ENCODE data around the gene FBXL2. TPM values are rescaled to one million over a fixed set of nuclear protein-coding genes. Genes with fewer than 3 reads are reported as not detected.

Gene FBXL2
- total RNA-seq, 1 donor from 2014 or later = not detected

DNA sequence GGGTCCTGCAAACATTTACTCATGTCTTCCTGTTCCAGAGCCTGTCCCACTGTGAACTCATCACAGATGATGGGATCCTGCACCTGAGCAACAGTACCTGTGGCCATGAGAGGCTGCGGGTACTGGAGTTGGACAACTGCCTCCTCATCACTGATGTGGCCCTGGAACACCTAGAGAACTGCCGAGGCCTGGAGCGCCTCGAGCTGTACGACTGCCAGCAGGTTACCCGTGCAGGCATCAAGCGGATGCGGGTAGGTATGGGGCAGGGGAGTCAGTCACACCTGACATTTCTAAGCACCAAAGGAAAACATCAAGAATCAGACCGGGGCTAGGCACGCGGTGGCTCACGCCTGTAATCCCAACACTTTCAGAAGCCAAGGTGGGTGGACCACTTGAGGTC, 106.7 kb downstream of the FBXL2 start:
- H3K4me1 Mint-ChIP-seq = peaks cover 20% of the 10 kb centered on the region
- intact Hi-C loops (cut with micrococcal nuclease) = no loop called here
- H3K9me3 Mint-ChIP-seq = no peaks in the 10 kb centered on the region
- peaks cover 22% of the 10 kb centered on the region for H3K36me3 Mint-ChIP-seq (ENCODE audit: low read depth)
- no peak overlapping the region for H3K4me3 Mint-ChIP-seq
- no peak overlapping the region for H3K27ac Mint-ChIP-seq
- no peak for DNase-seq
- no peaks in the 10 kb centered on the region for H3K27me3 Mint-ChIP-seq

DNA sequence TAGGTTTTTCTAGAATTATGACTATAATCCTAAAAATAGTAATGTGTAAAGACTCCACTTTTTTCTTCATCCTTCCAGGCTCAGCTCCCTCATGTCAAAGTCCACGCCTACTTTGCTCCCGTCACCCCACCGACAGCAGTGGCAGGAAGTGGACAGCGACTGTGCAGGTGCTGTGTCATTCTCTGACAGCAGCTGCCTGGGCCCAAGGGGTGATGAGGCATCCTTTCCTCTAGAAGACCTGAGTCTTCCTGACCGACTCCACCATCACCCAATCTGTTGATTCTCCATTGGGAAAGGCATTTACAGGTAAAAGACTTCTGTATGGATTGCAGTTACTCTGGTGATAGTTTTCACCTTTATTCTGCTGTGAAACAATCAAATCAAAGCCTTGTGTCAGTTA, 108.2 kb downstream of the FBXL2 start:
- Mint-ChIP-seq H3K27ac (peak overlapping the region; percentile 51), H3K36me3 (ENCODE audit: low read depth) (peaks cover 34% of the 10 kb centered on the region), H3K27me3 (no peaks in the 10 kb centered on the region), H3K4me3 (no peak overlapping the region), H3K9me3 (no peaks in the 10 kb centered on the region), H3K4me1 (peaks cover 22% of the 10 kb centered on the region)
- intact Hi-C loops (cut with micrococcal nuclease) = loop anchor here (5.0 kb wide), 1 partner anchor 52 kb away; no protein-coding TSS in a partner anchor
- peak; percentile 83 for DNase-seq

- intact Hi-C loops (cut with micrococcal nuclease) = loop anchor here (5.0 kb wide), 1 partner anchor 51 kb away; no protein-coding TSS in a partner anchor
- Mint-ChIP-seq H3K4me3 (no peak overlapping the region), H3K9me3 (no peaks in the 10 kb centered on the region), H3K27me3 (no peaks in the 10 kb centered on the region), H3K36me3 (ENCODE audit: low read depth) (peaks cover 46% of the 10 kb centered on the region), H3K4me1 (peaks cover 27% of the 10 kb centered on the region), H3K27ac (no peak overlapping the region)
- no peak for DNase-seq
Measured at GRCh38 chr3:33386631-33387030, 109.4 kb downstream of the FBXL2 start.

- H3K9me3 Mint-ChIP-seq = no peaks in the 10 kb centered on the region
- no peak for DNase-seq
- peaks cover 35% of the 10 kb centered on the region for H3K4me1 Mint-ChIP-seq
- no peak overlapping the region for H3K4me3 Mint-ChIP-seq
- peaks cover 63% of the 10 kb centered on the region for H3K36me3 Mint-ChIP-seq (ENCODE audit: low read depth)
- no peaks in the 10 kb centered on the region for H3K27me3 Mint-ChIP-seq
- intact Hi-C loops (cut with micrococcal nuclease) = loop anchor here (5.0 kb wide), 1 partner anchor 49 kb away; no protein-coding TSS in a partner anchor
- H3K27ac Mint-ChIP-seq = no peak overlapping the region
Measured at GRCh38 chr3:33388374-33389100, 111.3 kb downstream of the FBXL2 start.

- Mint-ChIP-seq H3K27me3 (no peaks in the 10 kb centered on the region), H3K9me3 (no peaks in the 10 kb centered on the region), H3K36me3 (ENCODE audit: low read depth) (peaks cover 65% of the 10 kb centered on the region), H3K4me3 (no peak overlapping the region), H3K27ac (no peak overlapping the region), H3K4me1 (peaks cover 35% of the 10 kb centered on the region)
- no peak for DNase-seq
- intact Hi-C loops (cut with micrococcal nuclease) = loop anchor here (5.0 kb wide), 1 partner anchor 47 kb away; no protein-coding TSS in a partner anchor
Measured at GRCh38 chr3:33389908-33390307, 112.7 kb downstream of the FBXL2 start.

- no peak for DNase-seq
- intact Hi-C loops (cut with micrococcal nuclease) = no loop called here
- peaks cover 70% of the 10 kb centered on the region for H3K36me3 Mint-ChIP-seq (ENCODE audit: low read depth)
Measured at GRCh38 chr3:33391255-33391995, 114.2 kb downstream of the FBXL2 start.

DNA sequence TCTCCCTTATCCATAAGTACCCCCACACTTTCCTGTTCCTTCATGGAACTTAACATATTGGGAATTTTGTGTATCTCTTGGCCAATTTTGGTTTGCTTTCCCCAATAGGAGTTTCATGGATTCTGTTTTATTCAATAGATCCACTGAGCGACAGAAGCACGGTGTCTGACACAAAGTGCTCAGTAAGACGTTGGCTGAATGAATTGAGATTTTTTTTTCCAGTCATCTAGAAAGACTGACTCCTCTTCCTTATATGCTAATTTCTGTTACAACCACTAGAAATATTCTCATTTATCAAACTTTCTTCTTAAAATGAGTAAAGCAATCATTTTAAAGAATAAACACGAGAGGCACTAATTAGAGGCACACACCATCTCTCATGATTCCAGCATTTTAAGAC, 114.9 kb downstream of the FBXL2 start:
- H3K4me1 Mint-ChIP-seq = peaks cover 20% of the 10 kb centered on the region
- H3K4me3 Mint-ChIP-seq = no peak overlapping the region
- H3K27ac Mint-ChIP-seq = peak overlapping the region; percentile 7
- H3K36me3 Mint-ChIP-seq (ENCODE audit: low read depth) = peaks cover 70% of the 10 kb centered on the region
- intact Hi-C loops (cut with micrococcal nuclease) = no loop called here
- no peaks in the 10 kb centered on the region for H3K27me3 Mint-ChIP-seq
- H3K9me3 Mint-ChIP-seq = no peaks in the 10 kb centered on the region
- no peak for DNase-seq

More at GRCh38 chr3:33391255-33391995, 114.2 kb downstream of the FBXL2 start:
- Mint-ChIP-seq H3K4me1 (peaks cover 25% of the 10 kb centered on the region), H3K27ac (peak overlapping the region; percentile 7), H3K4me3 (no peak overlapping the region), H3K27me3 (no peaks in the 10 kb centered on the region), H3K9me3 (no peaks in the 10 kb centered on the region)

GRCh38 chr3:33392703-33393125, 115.5 kb downstream of the FBXL2 start:
- intact Hi-C loops (cut with micrococcal nuclease) = no loop called here
- no peak overlapping the region for H3K27ac Mint-ChIP-seq
- no peak for DNase-seq

GRCh38 chr3:33394403-33395054, 117.3 kb downstream of the FBXL2 start:
- no peak overlapping the region for H3K4me3 Mint-ChIP-seq
- peaks cover 77% of the 10 kb centered on the region for H3K36me3 Mint-ChIP-seq (ENCODE audit: low read depth)
- peaks cover 15% of the 10 kb centered on the region for H3K4me1 Mint-ChIP-seq
- DNase-seq = no peak
- H3K27ac Mint-ChIP-seq = no peak overlapping the region
- intact Hi-C loops (cut with micrococcal nuclease) = no loop called here
- no peaks in the 10 kb centered on the region for H3K9me3 Mint-ChIP-seq
- no peaks in the 10 kb centered on the region for H3K27me3 Mint-ChIP-seq

More at GRCh38 chr3:33392703-33393125, 115.5 kb downstream of the FBXL2 start:
- Mint-ChIP-seq H3K9me3 (no peaks in the 10 kb centered on the region), H3K4me1 (peaks cover 20% of the 10 kb centered on the region), H3K4me3 (no peak overlapping the region), H3K27me3 (no peaks in the 10 kb centered on the region), H3K36me3 (ENCODE audit: low read depth) (peaks cover 73% of the 10 kb centered on the region)

DNA sequence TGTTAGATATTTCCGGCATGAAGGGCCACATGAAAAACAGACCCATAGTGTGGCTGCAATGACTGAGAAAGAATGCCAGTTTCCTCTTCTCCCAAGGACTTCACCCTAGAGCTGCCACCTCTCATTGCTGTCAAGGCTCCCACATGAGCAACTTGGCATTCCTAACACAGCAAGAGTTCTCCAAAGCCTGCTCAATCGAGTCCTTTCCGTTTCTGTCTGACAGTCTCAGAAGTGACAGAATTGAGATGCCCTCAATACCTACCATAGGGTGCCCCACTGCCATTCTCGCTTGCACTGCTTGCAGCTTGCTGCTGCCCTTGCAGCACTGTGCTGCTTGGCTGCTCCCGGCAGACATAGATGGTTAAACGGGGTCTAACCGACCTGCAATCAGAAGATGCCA, 118.7 kb downstream of the FBXL2 start:
- Mint-ChIP-seq H3K9me3 (no peaks in the 10 kb centered on the region), H3K27me3 (no peaks in the 10 kb centered on the region), H3K4me3 (no peak overlapping the region), H3K36me3 (ENCODE audit: low read depth) (peaks cover 73% of the 10 kb centered on the region), H3K4me1 (peaks cover 12% of the 10 kb centered on the region), H3K27ac (no peak overlapping the region)
- intact Hi-C loops (cut with micrococcal nuclease) = no loop called here
- peak; percentile 53 for DNase-seq

DNA sequence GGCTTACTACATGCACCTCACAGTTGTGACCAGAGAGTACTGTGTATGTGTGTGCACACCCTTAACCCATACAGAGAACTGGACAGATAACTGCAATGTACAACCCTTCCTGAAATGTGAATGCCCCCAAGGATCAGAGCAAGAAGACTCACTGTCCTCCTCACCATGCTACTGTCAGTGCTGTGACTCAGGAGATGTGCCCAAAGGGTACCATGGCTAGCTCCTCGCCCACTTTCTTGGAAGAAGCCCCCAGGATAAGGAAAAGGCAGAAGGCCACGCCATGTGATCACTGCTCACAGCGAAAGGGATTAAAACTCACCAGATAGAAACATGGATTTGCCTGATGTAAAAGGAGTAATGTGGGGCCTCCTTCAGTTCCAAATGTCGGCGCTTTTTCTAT, 121.2 kb downstream of the FBXL2 start:
- no peaks in the 10 kb centered on the region for H3K9me3 Mint-ChIP-seq
- no peak overlapping the region for H3K27ac Mint-ChIP-seq
- peaks cover 65% of the 10 kb centered on the region for H3K36me3 Mint-ChIP-seq (ENCODE audit: low read depth)
- no peak for DNase-seq
- H3K4me1 Mint-ChIP-seq = no peaks in the 10 kb centered on the region
- H3K4me3 Mint-ChIP-seq = no peak overlapping the region
- H3K27me3 Mint-ChIP-seq = no peaks in the 10 kb centered on the region
- intact Hi-C loops (cut with micrococcal nuclease) = no loop called here

DNA sequence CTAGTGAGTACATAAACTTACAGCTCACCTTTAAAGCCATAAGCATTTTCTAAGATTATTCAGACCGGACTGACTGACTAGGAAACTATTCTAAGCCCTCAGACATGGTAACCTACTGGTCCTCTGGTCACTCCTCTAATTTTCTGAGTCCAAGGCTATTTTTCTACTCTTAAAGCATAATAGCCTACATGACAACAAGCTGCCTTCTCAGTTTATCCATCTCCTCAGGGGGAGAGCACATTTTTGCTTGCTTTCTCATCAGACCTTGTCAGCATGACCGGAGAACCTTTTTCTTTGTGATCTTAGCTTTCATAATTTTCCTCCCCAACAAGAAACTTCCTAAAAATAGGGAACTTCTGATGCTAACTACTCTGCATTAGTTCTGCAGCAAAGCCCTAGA, 124.5 kb downstream of the FBXL2 start:
- peaks cover 49% of the 10 kb centered on the region for H3K36me3 Mint-ChIP-seq (ENCODE audit: low read depth)
- no peaks in the 10 kb centered on the region for H3K27me3 Mint-ChIP-seq

GRCh38 chr3:33402936-33403335, 125.7 kb downstream of the FBXL2 start:
- Mint-ChIP-seq H3K9me3 (no peaks in the 10 kb centered on the region), H3K4me1 (no peaks in the 10 kb centered on the region), H3K27ac (no peak overlapping the region), H3K4me3 (no peak overlapping the region), H3K27me3 (no peaks in the 10 kb centered on the region), H3K36me3 (ENCODE audit: low read depth) (peaks cover 46% of the 10 kb centered on the region)
- intact Hi-C loops (cut with micrococcal nuclease) = no loop called here
- no peak for DNase-seq

More for the DNA sequence above, 124.5 kb downstream of the FBXL2 start:
- no peak overlapping the region for H3K4me3 Mint-ChIP-seq
- no peaks in the 10 kb centered on the region for H3K4me1 Mint-ChIP-seq
- no peak overlapping the region for H3K27ac Mint-ChIP-seq
- H3K9me3 Mint-ChIP-seq = no peaks in the 10 kb centered on the region
- intact Hi-C loops (cut with micrococcal nuclease) = no loop called here
- DNase-seq = no peak

- Mint-ChIP-seq H3K4me1 (no peaks in the 10 kb centered on the region), H3K36me3 (ENCODE audit: low read depth) (peaks cover 48% of the 10 kb centered on the region), H3K4me3 (no peak overlapping the region), H3K9me3 (no peaks in the 10 kb centered on the region), H3K27ac (no peak overlapping the region), H3K27me3 (no peaks in the 10 kb centered on the region)
- DNase-seq = no peak
- intact Hi-C loops (cut with micrococcal nuclease) = no loop called here
Measured at GRCh38 chr3:33403756-33404155, 126.5 kb downstream of the FBXL2 start.

Data from activated CD4-positive, alpha-beta T cell treated with anti-CD3 and anti-CD28 coated beads, Interleukin-2, amount 10 ng/mL, durations not matched to agents 24 days and 14 days (primary cell).